H1 (cell line): ENCODE measurements around the gene KLHL26. TPM values are rescaled to one million over a fixed set of nuclear protein-coding genes. Genes with fewer than 3 reads are reported as not detected.

ENCODE experiments used
- CTCF ChIA-PET: fragments of 300-600 bp; sonication (Branson Sonifier 250); formaldehyde crosslinking; loops from one replicate; lab custom pipeline; 2021; ENCODE audit not compliant: partially characterized antibody; lab: Charles Lee
- POLR2A ChIA-PET: fragments of 300-600 bp; sonication (Branson Sonifier 250); formaldehyde crosslinking; loops from one replicate; lab custom pipeline; 2021; ENCODE audit warnings: inconsistent platforms; ENCODE audit not compliant: partially characterized antibody; lab: Charles Lee
- DNase-seq, 2 experiments: peaks; one replicate each; pipeline versions ENCODE4 v3.0.0 to v3.0.0-alpha.2; 2010 to 2022; ENCODE audit warnings: low spot score in 2 of 2, low read depth in 1 of 2, mixed read lengths in 1 of 2
- FAIRE-seq: peaks from 2 replicates; lab custom pipeline; 2011; peaks lifted over from hg19 to GRCh38; lab: Jason Lieb, UNC
- H2AFZ ChIP-seq: 2 replicates; pipeline ENCODE4 v1.8.1; 2012; ENCODE audit warnings: low read length, inconsistent platforms
- H2AK5ac ChIP-seq: 2 replicates; pipeline ENCODE4 v1.6.1; 2013; ENCODE audit warnings: low read depth, low read length
- H2BK120ac ChIP-seq: replicated peaks from 2 replicates; pipeline ENCODE3; 2013; ENCODE audit warnings: low read depth, low read length, inconsistent platforms
- H2BK12ac ChIP-seq: 2 replicates; pipeline ENCODE4 v1.6.1; 2013; ENCODE audit warnings: low read depth, low read length
- H2BK15ac ChIP-seq: 2 replicates; pipeline ENCODE4 v1.6.1; 2013; ENCODE audit warnings: low read length
- H2BK20ac ChIP-seq: 2 replicates; pipeline ENCODE4 v1.6.1; 2013; ENCODE audit warnings: low read length
- H2BK5ac ChIP-seq: 2 replicates; pipeline ENCODE4 v1.6.1; 2013; ENCODE audit warnings: low read depth, low read length
- H3K14ac ChIP-seq: 2 replicates; pipeline ENCODE4 v1.6.1; 2013; ENCODE audit warnings: inconsistent platforms; ENCODE audit not compliant: insufficient read length
- H3K18ac ChIP-seq: 2 replicates; pipeline ENCODE4 v1.6.1; 2013; ENCODE audit warnings: low read length; ENCODE audit errors: extremely low read depth
- H3K23ac ChIP-seq: 2 replicates; pipeline ENCODE4 v1.6.1; 2013; ENCODE audit warnings: inconsistent platforms; ENCODE audit not compliant: insufficient read length
- H3K23me2 ChIP-seq: 2 replicates; pipeline ENCODE4 v1.6.1; 2013; ENCODE audit warnings: low read depth, low read length
- H3K27ac ChIP-seq: 2 replicates; pipeline ENCODE4 v1.6.1; 2011; ENCODE audit warnings: low read depth, low read length, inconsistent platforms
- H3K27me3 ChIP-seq, 4 experiments: replicated peaks in 1 of 4; 1 replicate in 1 of 4; 2 replicates in 3 of 4; pipeline versions ENCODE4 v1.6.1 to v1.8.1; 2011 to 2013; ENCODE audit warnings: low read length in 3 of 4, mild to moderate bottlenecking in 3 of 4, inconsistent platforms in 2 of 4, mixed read lengths in 2 of 4, moderate library complexity in 1 of 4; ENCODE audit not compliant: control insufficient read depth in 3 of 4, insufficient read depth in 3 of 4; ENCODE audit errors: extremely low read depth in 1 of 4
- H3K36me3 ChIP-seq, 4 experiments: 2 replicates each; pipeline versions ENCODE4 v1.6.1 to v1.8.1; 2011 to 2013; ENCODE audit warnings: mild to moderate bottlenecking in 4 of 4, low read length in 3 of 4, moderate library complexity in 2 of 4, control low read depth in 1 of 4, inconsistent platforms in 1 of 4; ENCODE audit not compliant: insufficient read depth in 4 of 4, control insufficient read depth in 2 of 4
- H3K4ac ChIP-seq: replicated peaks from 2 replicates; pipeline ENCODE3; 2013; ENCODE audit warnings: low read length, low read depth, mixed read lengths, inconsistent platforms; ENCODE audit not compliant: insufficient read length
- H3K4me1 ChIP-seq, 4 experiments: replicated peaks in 1 of 4; 1 replicate in 1 of 4; 2 replicates in 3 of 4; pipeline versions ENCODE4 v1.6.1 to v1.8.1; 2011 to 2013; ENCODE audit warnings: low read length in 3 of 4, inconsistent platforms in 2 of 4, mixed read lengths in 1 of 4; ENCODE audit not compliant: insufficient read depth in 4 of 4, control insufficient read depth in 3 of 4
- H3K4me2 ChIP-seq, 2 experiments: 2 replicates each; pipeline versions ENCODE4 v1.6.1 to v1.8.1; 2011 to 2013; ENCODE audit warnings: low read depth in 2 of 2, low read length in 2 of 2, control low read depth in 1 of 2, inconsistent platforms in 1 of 2, mild to moderate bottlenecking in 1 of 2; ENCODE audit not compliant: insufficient read depth in 1 of 2
- H3K4me3 ChIP-seq, 4 experiments: fragments of 200-600, 300-600 bp in 1 of 4; sonication (generic), shearing (Covaris generic), sonication (Bioruptor Twin) in 1 of 4; 2 replicates each; pipeline versions ENCODE4 v1.5.1 to v1.8.1; 2011 to 2016; ENCODE audit warnings: low read length in 4 of 4, low read depth in 3 of 4, control low read depth in 2 of 4, inconsistent platforms in 2 of 4, mild to moderate bottlenecking in 2 of 4, mixed read lengths in 1 of 4, moderate library complexity in 1 of 4; ENCODE audit not compliant: insufficient read depth in 2 of 4; ENCODE audit errors: extremely low read depth in 1 of 4
- H3K56ac ChIP-seq: replicated peaks from 2 replicates; pipeline ENCODE3; 2013; ENCODE audit warnings: low read depth, mild to moderate bottlenecking, mixed read lengths, low read length, inconsistent platforms; ENCODE audit not compliant: insufficient read length
- H3K79me1 ChIP-seq: 2 replicates; pipeline ENCODE4 v1.6.1; 2013; ENCODE audit warnings: low read depth, low read length, control low read depth
- H3K79me2 ChIP-seq, 2 experiments: 2 replicates each; pipeline versions ENCODE4 v1.6.1 to v1.8.1; 2012 to 2013; ENCODE audit warnings: low read length in 2 of 2, mild to moderate bottlenecking in 2 of 2, inconsistent platforms in 1 of 2; ENCODE audit not compliant: insufficient read depth in 2 of 2, control insufficient read depth in 1 of 2
- H3K9ac ChIP-seq, 4 experiments: replicated peaks in 1 of 4; 1 replicate in 1 of 4; 2 replicates in 3 of 4; pipeline versions ENCODE4 v1.6.1 to v1.8.1; 2011 to 2013; ENCODE audit warnings: low read depth in 3 of 4, low read length in 3 of 4, control low read depth in 2 of 4, mild to moderate bottlenecking in 2 of 4, moderate library complexity in 2 of 4, inconsistent platforms in 1 of 4; ENCODE audit errors: extremely low read depth in 1 of 4
- H3K9me3 ChIP-seq, 2 experiments: 2 replicates each; pipeline versions ENCODE4 v1.6.1 to v1.8.1; 2012 to 2013; ENCODE audit warnings: mild to moderate bottlenecking in 2 of 2, moderate library complexity in 2 of 2, control low read depth in 1 of 2, inconsistent platforms in 1 of 2, low read depth in 1 of 2, low read length in 1 of 2, mixed read lengths in 1 of 2; ENCODE audit not compliant: insufficient read depth in 2 of 2
- H4K20me1 ChIP-seq, 2 experiments: replicated peaks in 1 of 2; 2 replicates each; pipeline versions ENCODE3 to v1.8.1; 2011 to 2013; ENCODE audit warnings: inconsistent platforms in 2 of 2, low read length in 2 of 2, mild to moderate bottlenecking in 1 of 2; ENCODE audit not compliant: insufficient read depth in 2 of 2, control insufficient read depth in 1 of 2
- H4K5ac ChIP-seq: 2 replicates; pipeline ENCODE4 v1.6.1; 2013; ENCODE audit warnings: low read length, low read depth, mixed read lengths, inconsistent platforms; ENCODE audit not compliant: insufficient read length
- H4K8ac ChIP-seq: 2 replicates; pipeline ENCODE4 v1.8.0; 2013; ENCODE audit warnings: mild to moderate bottlenecking, moderate library complexity, low read length, inconsistent platforms; ENCODE audit not compliant: insufficient read depth; ENCODE audit errors: extremely low read depth
- H4K91ac ChIP-seq: replicated peaks from 2 replicates; pipeline ENCODE3; 2013; ENCODE audit warnings: low read length, mixed read lengths, inconsistent platforms; ENCODE audit not compliant: insufficient read length
- FOSL1 ChIP-seq: IDR thresholded peaks from 2 replicates; pipeline ENCODE4 v1.6.1; 2011; ENCODE audit warnings: mild to moderate bottlenecking, low read depth, low read length, moderate library complexity; ENCODE audit not compliant: insufficient read depth
- HDAC2 ChIP-seq, 2 experiments: fragments of 300-600 bp in 1 of 2; sonication (generic) in 1 of 2; IDR thresholded peaks; 2 replicates each; pipeline ENCODE4 v1.6.1; 2011 to 2012; ENCODE audit warnings: low read depth in 2 of 2, low read length in 2 of 2, mild to moderate bottlenecking in 2 of 2, moderate library complexity in 2 of 2, borderline replicate concordance in 1 of 2, inconsistent platforms in 1 of 2
- KDM5A ChIP-seq: fragments of 200-600 bp; IDR thresholded peaks from 2 replicates; pipeline ENCODE4 v1.7.1; 2012; ENCODE audit warnings: mild to moderate bottlenecking, low read length, inconsistent platforms, mixed read lengths
- RFX5 ChIP-seq: IDR thresholded peaks from 2 replicates; pipeline ENCODE4 v1.6.1; 2011; ENCODE audit warnings: low read depth, low read length, improper control_type of control experiment, borderline replicate concordance
- WGBS, 2 experiments: shearing (Covaris generic) in 1 of 2; methylation state at CpG; one replicate each; pipeline versions ENCODE4 v1.1.6 to v1.1.7; 2013 to 2015; ENCODE audit warnings: low lambda C conversion rate in 2 of 2, mixed read lengths in 2 of 2, inconsistent platforms in 1 of 2, low coverage in 1 of 2, missing lambda C conversion rate in 1 of 2; ENCODE audit not compliant: insufficient replicate concordance in 2 of 2, insufficient coverage in 1 of 2, insufficient read length in 1 of 2; ENCODE audit errors: extremely low coverage in 1 of 2, missing lambda C conversion rate in 1 of 2; 5-methylcytosine and 5-hydroxymethylcytosine counted together
- polyA plus RNA-seq, 7 experiments: library from polyadenylated mRNA; depleted of rRNA in 3 of 7; stranded (reverse) in 5 of 7; unstranded in 2 of 7; fragments of >200 nt in 5 of 7; fragments of 200-250 nt in 2 of 7; gene quantifications; 1 replicate in 5 of 7; 2 replicates in 1 of 7; 4 replicates in 1 of 7; pipeline versions ENCODE4 v1.2.1 to v1.2.3, GENCODE V29; 2011 to 2013; ENCODE audit warnings: missing spikeins in 2 of 7, mixed read lengths in 2 of 7
- total RNA-seq: library from RNA; stranded (reverse); fragmentation: NEBNext Ultra II Directional; extraction: Animal tissue kit (Norgen Biotek cat#: 25700); gene quantifications from 2 replicates; pipeline ENCODE4 v1.2.1, GENCODE V29; 2021

KLHL26 gene
- total and polyA plus RNA-seq, 2 of the 8 experiments (the other 6 are each of a cell fraction or from before 2014, with no cell fraction given) = 2.2 to 8.8 TPM

GRCh38 chr19:18603255-18603957, 33.4 kb upstream of the KLHL26 start:
- Histone ChIP-seq H2BK20ac (no peak overlapping the region; the same call in 1 of the 2 replicates), H3K4me2 (peak overlapping the region; percentile 63 to 83), H3K9ac (no peak overlapping the region), H3K14ac (no peak overlapping the region), H3K79me2 (no peaks in the 10 kb centered on the region), H3K4me1 (peaks cover 10 to 31% (median 23%) of the 10 kb centered on the region in 4 experiments), H4K20me1 (peaks cover 0 to 11% of the 10 kb centered on the region in 2 experiments), H2AFZ (no peak overlapping the region), H4K5ac (no peak overlapping the region), H2AK5ac (no peak overlapping the region; the same call in 1 of the 2 replicates), H3K4ac (peak overlapping the region; percentile 46), H2BK5ac (no peak overlapping the region), H3K56ac (no peak overlapping the region), H3K18ac (peak overlapping the region; percentile 97), H3K27ac (no peak overlapping the region), H4K91ac (peak overlapping the region; percentile 80), H3K23me2 (peaks cover 6% of the 10 kb centered on the region; the same call in 1 of the 2 replicates), H2BK12ac (peak overlapping the region; percentile 84; the same call in 1 of the 2 replicates), H3K9me3 (no peaks in the 10 kb centered on the region), H3K4me3 (peak overlapping the region in 3 of 4 experiments; percentile 26 to 53 (median 36); a peak in 5 of 8 replicates), H2BK15ac (no peak overlapping the region), H3K23ac (no peak overlapping the region), H3K27me3 (peaks cover 53 to 69% (median 66%) of the 10 kb centered on the region in 4 experiments), H4K8ac (peak overlapping the region; percentile 39), H2BK120ac (no peak overlapping the region), H3K79me1 (no peaks in the 10 kb centered on the region), H3K36me3 (peaks cover 0 to 14% (median 0%) of the 10 kb centered on the region in 4 experiments; a peak in 1 of 8 replicates)
- DNase-seq (peak in 1 of 2 experiments; percentile 74), FAIRE-seq (no peak)
- 8% methylated on average over 16 of the region's 32 CpGs; no CpG with 5 or more reads in 1 of the 2 experiments for WGBS, 2 experiments
- POLR2A ChIA-PET = interaction anchor here (0.5 to 3.3 kb wide), 5 partner anchors 10 to 1164 kb away, joined by 3 to 23 read pairs (median 6); partner anchors contain the start of genes REX1BD and UBA52
- CTCF ChIA-PET = interaction anchor here (1.1 to 3.5 kb wide), 7 partner anchors 10 to 137 kb away, joined by 3 to 31 read pairs (median 5); partner anchors contain the start of gene REX1BD
- TF ChIP-seq KDM5A = no peak
- no peak for TF ChIP-seq FOSL1
- TF ChIP-seq RFX5 = no peak
- peak in 1 of 2 experiments; percentile 54; a peak in 1 of 4 replicates for TF ChIP-seq HDAC2 (IDR thresholded peaks at IDR 0.05; ENCODE audit: borderline replicate concordance in 1 of 2, low read depth in 2 of 2, low read length in 2 of 2)
